Neuron (in vitro differentiated cells): Measurements from ENCODE around the gene CBFA2T3.
"Not testable (repeated sequence)": the region's sequence is repeated elsewhere in the genome, so short reads cannot be mapped to it uniquely, and the experiment has no call there.

Experiments used
- H2AFZ ChIP-seq: one replicate; pipeline ENCODE4 v1.6.1; 2013; ENCODE audit warnings: low read depth, mild to moderate bottlenecking, inconsistent platforms, low read length, moderate library complexity
- H3K27me3 ChIP-seq: one replicate; pipeline ENCODE4 v1.6.1; 2013; ENCODE audit warnings: low read length; ENCODE audit not compliant: insufficient read depth
- H3K36me3 ChIP-seq: one replicate; pipeline ENCODE4 v1.6.1; 2013; ENCODE audit warnings: low read length; ENCODE audit not compliant: insufficient read depth
- H3K4me1 ChIP-seq: one replicate; pipeline ENCODE4 v1.6.1; 2013; ENCODE audit warnings: low read length; ENCODE audit not compliant: insufficient read depth
- H3K4me3 ChIP-seq: 2 replicates; pipeline ENCODE4 v1.5.1; 2013; ENCODE audit warnings: mild to moderate bottlenecking, low read length, moderate library complexity
- H3K9me3 ChIP-seq: one replicate; pipeline ENCODE4 v1.6.1; 2013; ENCODE audit warnings: low read length

The CBFA2T3 gene

GRCh38 chr16:88905563-88905962 is 71.4 kb downstream of the CBFA2T3 start:
- H3K4me1 ChIP-seq: no peaks in the 10 kb centered on the region
- no peaks in the 10 kb centered on the region for H3K9me3 ChIP-seq
- H2AFZ ChIP-seq: no peak overlapping the region
- H3K27me3 ChIP-seq: peaks cover 3% of the 10 kb centered on the region
- no peak overlapping the region for H3K4me3 ChIP-seq
- no peaks in the 10 kb centered on the region for H3K36me3 ChIP-seq

GRCh38 chr16:88904676-88905365 is 72.2 kb downstream of the CBFA2T3 start:
- no peak overlapping the region for H2AFZ ChIP-seq
- peaks cover 5% of the 10 kb centered on the region for H3K27me3 ChIP-seq
- no peaks in the 10 kb centered on the region for H3K36me3 ChIP-seq
- no peaks in the 10 kb centered on the region for H3K9me3 ChIP-seq
- H3K4me3 ChIP-seq: no peak overlapping the region
- H3K4me1 ChIP-seq: no peaks in the 10 kb centered on the region

DNA sequence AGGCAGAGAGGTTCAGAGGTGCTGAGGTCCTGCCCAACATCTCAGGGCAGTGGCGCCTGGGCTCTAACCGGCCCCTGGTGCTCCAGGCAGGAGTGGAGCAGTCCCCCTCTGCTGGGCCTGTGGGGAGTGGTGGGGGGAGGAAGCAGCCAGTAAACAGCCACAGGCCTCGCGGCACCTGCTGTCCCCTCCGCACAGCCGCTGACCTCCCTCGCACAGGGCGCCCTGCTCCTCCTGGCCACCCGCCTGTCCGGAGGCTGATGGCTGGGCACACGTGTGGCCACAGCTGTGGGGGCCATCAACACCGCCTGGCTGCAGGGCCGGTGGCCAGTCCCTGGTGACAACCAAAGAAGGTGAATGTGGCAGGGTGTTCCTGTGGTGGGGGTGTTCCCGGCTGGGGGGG is 73.7 kb downstream of the CBFA2T3 start:
- Histone ChIP-seq H3K27me3 (peaks cover 10% of the 10 kb centered on the region), H3K4me1 (no peaks in the 10 kb centered on the region), H3K9me3 (no peaks in the 10 kb centered on the region), H2AFZ (no peak overlapping the region), H3K4me3 (no peak overlapping the region), H3K36me3 (no peaks in the 10 kb centered on the region)

DNA sequence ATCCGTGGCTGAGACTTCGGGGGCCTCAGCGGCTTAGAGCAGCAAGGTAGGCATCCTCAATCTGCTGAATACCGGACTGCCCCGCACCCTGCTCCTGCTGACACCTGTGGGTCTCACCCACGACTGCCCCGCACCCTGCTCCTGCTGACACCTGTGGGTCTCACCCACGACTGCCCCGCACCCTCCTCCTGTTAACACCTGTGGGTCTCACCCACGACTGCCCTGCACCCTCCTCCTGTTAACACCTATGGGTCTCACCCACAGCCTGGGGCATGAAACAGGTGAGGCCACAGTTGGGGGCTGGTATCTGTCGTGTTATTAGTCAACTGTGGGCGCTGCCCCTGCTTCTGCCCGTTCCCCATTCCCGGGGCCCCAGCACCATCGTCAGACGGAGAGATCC is 74.3 kb downstream of the CBFA2T3 start:
- Histone ChIP-seq H3K27me3 (peaks cover 11% of the 10 kb centered on the region), H3K9me3 (no peaks in the 10 kb centered on the region), H2AFZ (no peak overlapping the region), H3K4me1 (no peaks in the 10 kb centered on the region), H3K36me3 (no peaks in the 10 kb centered on the region), H3K4me3 (no peak overlapping the region)

DNA sequence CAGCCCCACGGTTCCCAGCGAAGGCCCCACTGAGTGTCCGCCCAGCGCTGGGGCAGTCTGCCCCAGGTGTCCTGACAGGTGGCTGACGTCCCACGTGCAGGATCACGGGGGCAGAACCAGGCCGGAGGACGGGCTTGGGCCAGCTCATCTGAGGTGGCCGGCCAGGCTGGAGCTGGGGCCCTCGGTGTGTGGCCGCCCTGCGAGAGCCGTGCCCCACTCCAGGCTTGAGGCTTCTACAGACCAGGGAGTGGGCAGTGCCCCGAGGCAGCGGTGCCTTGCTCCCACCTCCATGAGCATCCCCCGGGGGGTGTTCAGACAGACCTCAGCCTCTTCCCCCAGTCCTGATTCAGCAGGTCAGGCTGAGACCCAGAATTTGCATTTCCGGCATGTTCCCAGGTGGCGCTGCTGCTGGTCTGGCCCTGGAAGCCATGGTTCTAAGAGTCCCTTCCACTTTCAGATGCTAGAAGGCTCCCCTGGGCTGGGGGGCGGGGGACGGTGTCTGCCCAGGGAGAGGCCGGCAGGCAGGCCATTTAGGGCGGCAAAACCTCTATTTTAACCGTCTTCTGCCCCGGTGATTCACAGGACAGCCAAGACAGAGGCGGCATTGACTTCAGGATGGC is 75.2 kb downstream of the CBFA2T3 start:
- Histone ChIP-seq H3K4me3 (no peak overlapping the region), H2AFZ (no peak overlapping the region), H3K36me3 (no peaks in the 10 kb centered on the region), H3K9me3 (no peaks in the 10 kb centered on the region), H3K27me3 (peaks cover 15% of the 10 kb centered on the region), H3K4me1 (no peaks in the 10 kb centered on the region)

- Histone ChIP-seq H3K9me3 (no peaks in the 10 kb centered on the region), H3K4me3 (no peak overlapping the region), H3K36me3 (no peaks in the 10 kb centered on the region), H3K4me1 (no peaks in the 10 kb centered on the region), H2AFZ (no peak overlapping the region), H3K27me3 (peaks cover 15% of the 10 kb centered on the region)
Measured at GRCh38 chr16:88900662-88901052, 76.3 kb downstream of the CBFA2T3 start.

DNA sequence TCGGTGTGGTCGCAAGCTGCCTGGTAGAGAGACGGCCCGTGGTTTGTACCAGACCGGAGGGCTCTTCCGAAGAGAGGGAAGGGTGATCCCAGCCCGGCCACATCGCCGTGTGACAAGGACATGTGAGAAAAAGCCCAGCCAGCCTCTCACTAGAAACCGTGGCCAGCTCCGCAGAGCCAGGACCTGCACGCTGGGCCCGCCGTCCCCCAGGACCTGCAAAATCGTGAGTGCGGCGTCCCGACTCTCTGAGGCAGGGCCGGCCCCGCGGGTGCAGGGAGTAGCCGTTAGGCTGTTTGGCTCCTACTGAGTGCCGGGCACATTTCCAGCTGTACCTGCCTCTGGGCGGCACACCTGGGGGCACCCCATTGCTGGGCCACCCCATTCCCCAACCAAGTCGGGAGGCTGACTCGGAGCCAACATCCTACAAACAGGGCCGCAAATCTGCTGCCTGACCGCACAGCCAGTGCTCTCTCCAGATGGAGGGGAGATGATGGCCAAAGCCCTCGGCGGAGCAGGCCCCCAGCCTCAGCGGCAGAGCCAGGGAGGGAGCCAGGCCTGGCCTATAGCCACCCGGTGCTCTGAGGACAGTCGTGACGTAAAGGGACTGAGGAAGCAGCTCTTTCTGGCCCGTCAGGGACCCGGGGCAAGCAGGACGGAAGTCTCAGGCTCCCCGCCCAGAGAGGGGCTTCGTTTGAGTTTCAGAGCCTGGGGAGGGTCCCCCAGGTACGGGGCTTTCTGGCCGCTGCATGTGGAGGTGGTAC is 76.9 kb downstream of the CBFA2T3 start:
- Histone ChIP-seq H3K9me3 (no peaks in the 10 kb centered on the region), H3K4me1 (no peaks in the 10 kb centered on the region), H3K36me3 (no peaks in the 10 kb centered on the region), H2AFZ (no peak overlapping the region), H3K27me3 (peaks cover 15% of the 10 kb centered on the region), H3K4me3 (no peak overlapping the region)

- H3K36me3 ChIP-seq: no peaks in the 10 kb centered on the region
Measured at GRCh38 chr16:88897696-88898425, 79.1 kb downstream of the CBFA2T3 start.

GRCh38 chr16:88896238-88897070 is 80.6 kb downstream of the CBFA2T3 start:
- H3K27me3 ChIP-seq: peaks cover 12% of the 10 kb centered on the region
- H2AFZ ChIP-seq: no peak overlapping the region

More at GRCh38 chr16:88897696-88898425, 79.1 kb downstream of the CBFA2T3 start:
- H2AFZ ChIP-seq: no peak overlapping the region
- H3K4me3 ChIP-seq: no peak overlapping the region
- peaks cover 15% of the 10 kb centered on the region for H3K27me3 ChIP-seq
- no peaks in the 10 kb centered on the region for H3K9me3 ChIP-seq
- no peaks in the 10 kb centered on the region for H3K4me1 ChIP-seq

GRCh38 chr16:88895335-88895734 is 81.7 kb downstream of the CBFA2T3 start:
- peaks cover 12% of the 10 kb centered on the region for H3K27me3 ChIP-seq
- H3K4me3 ChIP-seq: no peak overlapping the region
- H3K4me1 ChIP-seq: no peaks in the 10 kb centered on the region
- peaks cover 2% of the 10 kb centered on the region for H3K9me3 ChIP-seq
- H2AFZ ChIP-seq: no peak overlapping the region
- H3K36me3 ChIP-seq: no peaks in the 10 kb centered on the region

More at GRCh38 chr16:88896238-88897070, 80.6 kb downstream of the CBFA2T3 start:
- H3K4me3 ChIP-seq: no peak overlapping the region
- H3K36me3 ChIP-seq: no peaks in the 10 kb centered on the region
- H3K9me3 ChIP-seq: no peaks in the 10 kb centered on the region
- H3K4me1 ChIP-seq: no peaks in the 10 kb centered on the region

DNA sequence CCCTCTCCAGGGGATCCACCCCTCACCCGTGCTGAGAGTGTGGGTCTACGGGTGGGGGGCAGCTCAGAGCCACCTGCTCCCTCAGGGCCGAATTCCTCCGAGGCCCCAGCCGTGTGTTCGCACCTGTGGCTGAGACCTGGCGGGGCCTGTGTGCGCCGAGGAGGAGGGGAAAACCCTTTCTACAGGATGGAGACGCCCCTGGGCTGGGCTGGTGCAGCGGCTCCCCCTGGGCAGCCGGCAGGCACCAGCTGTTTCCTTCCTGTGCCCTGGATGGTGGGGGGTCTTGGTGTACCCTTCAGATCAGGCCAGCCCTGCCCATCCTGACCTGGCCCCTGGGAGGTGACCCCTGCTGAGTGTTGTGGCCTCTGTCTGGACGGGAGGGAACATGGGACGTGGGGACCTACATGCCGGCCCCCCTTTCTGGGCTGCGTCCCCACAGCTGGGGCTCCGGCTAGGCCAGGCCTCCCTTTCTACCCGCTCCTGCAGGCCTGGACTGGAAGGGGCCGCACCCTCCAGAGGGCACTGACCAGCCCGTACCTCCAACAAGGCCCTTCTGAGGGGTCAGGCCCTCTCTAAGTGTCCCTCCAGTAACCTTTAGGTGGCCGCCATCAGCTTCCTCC is 82.2 kb downstream of the CBFA2T3 start:
- Histone ChIP-seq H3K4me1 (no peaks in the 10 kb centered on the region), H3K9me3 (peaks cover 3% of the 10 kb centered on the region), H3K36me3 (no peaks in the 10 kb centered on the region), H3K4me3 (no peak overlapping the region), H3K27me3 (peaks cover 10% of the 10 kb centered on the region), H2AFZ (no peak overlapping the region)

DNA sequence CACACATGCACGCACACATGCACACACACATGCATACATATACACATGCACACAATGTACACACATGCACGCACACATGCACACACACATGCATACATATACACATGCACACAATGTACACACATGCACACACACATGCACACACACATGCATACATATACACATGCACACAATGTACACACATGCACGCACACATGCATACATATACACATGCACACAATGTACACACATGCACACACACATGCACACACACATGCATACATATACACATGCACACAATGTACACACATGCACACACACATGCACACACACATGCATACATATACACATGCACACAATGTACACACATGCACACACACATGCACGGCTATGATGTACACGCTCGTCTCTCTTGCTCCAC is 82.7 kb downstream of the CBFA2T3 start:
- H3K36me3 ChIP-seq, H3K4me1 ChIP-seq, H3K27me3 ChIP-seq, H3K4me3 ChIP-seq, H3K9me3 ChIP-seq, H2AFZ ChIP-seq: not testable (repeated sequence)
